H1 (cell line): ENCODE measurements around the gene OR7A10. TPM values are rescaled to one million over a fixed set of nuclear protein-coding genes. Genes with fewer than 3 reads are reported as not detected.

Experiments
- CEBPB ChIP-seq: IDR thresholded peaks from 2 replicates; pipeline ENCODE4 v1.6.1; 2012; ENCODE audit warnings: low read depth, low read length
- CHD7 ChIP-seq: fragments of 300-600 bp; sonication (generic); IDR thresholded peaks from 2 replicates; pipeline ENCODE4 v1.7.1; 2012; ENCODE audit warnings: low read length, moderate library complexity, mild to moderate bottlenecking, inconsistent platforms; ENCODE audit not compliant: insufficient replicate concordance
- JUND ChIP-seq: IDR thresholded peaks from 2 replicates; pipeline ENCODE4 v1.6.1; 2011; ENCODE audit warnings: mild to moderate bottlenecking, improper control_type of control experiment, low read length
- TAF1 ChIP-seq: IDR thresholded peaks from 2 replicates; pipeline ENCODE4 v1.6.1; 2011; ENCODE audit warnings: mild to moderate bottlenecking, low read depth, low read length
- polyA plus RNA-seq, 7 experiments: library from polyadenylated mRNA; depleted of rRNA in 3 of 7; stranded (reverse) in 5 of 7; unstranded in 2 of 7; fragments of >200 nt in 5 of 7; fragments of 200-250 nt in 2 of 7; gene quantifications; 1 replicate in 5 of 7; 2 replicates in 1 of 7; 4 replicates in 1 of 7; pipeline versions ENCODE4 v1.2.1 to v1.2.3, GENCODE V29; 2011 to 2013; ENCODE audit warnings: missing spikeins in 2 of 7, mixed read lengths in 2 of 7
- total RNA-seq: library from RNA; stranded (reverse); fragmentation: NEBNext Ultra II Directional; extraction: Animal tissue kit (Norgen Biotek cat#: 25700); gene quantifications from 2 replicates; pipeline ENCODE4 v1.2.1, GENCODE V29; 2021

The OR7A10 gene
- total and polyA plus RNA-seq, 2 of the 8 experiments (the other 6 are each of a cell fraction or from before 2014, with no cell fraction given), result not detected

GRCh38 chr19:14817052-14817451 is 31.7 kb downstream of the OR7A10 start (continued):
- TF ChIP-seq CHD7 (no peak), TAF1 (no peak), JUND (no peak), CEBPB (no peak)
